HEK293 (cell line): Measurements from ENCODE around the gene RPS10.

Experiments used
- CTCF ChIA-PET: fragments of 350-600 bp; formaldehyde crosslinking; extraction: SDS; loops from one replicate; lab custom pipeline; 2021; ENCODE audit warnings: antibody characterized with exemption; lab: Yijun Ruan, JAX
- POLR2A ChIA-PET: fragments of 300-600 bp; formaldehyde crosslinking; extraction: SDS; loops from one replicate; lab custom pipeline; 2020; ENCODE audit warnings: antibody characterized with exemption, inconsistent platforms; lab: Yijun Ruan, JAX
- H3K27ac ChIP-seq: fragments of 200-500 bp; sonication (Bioruptor generic); 2 replicates; pipeline ENCODE4 v1.5.1; 2014; ENCODE audit warnings: low read depth, low read length, control low read depth, inconsistent platforms; ENCODE audit errors: extremely low read depth
- H3K36me3 ChIP-seq, 2 experiments: fragments of 200-500 bp in 1 of 2; sonication (Bioruptor generic) in 1 of 2; 1 replicate in 1 of 2; 2 replicates in 1 of 2; pipeline ENCODE4 v1.5.1; 2014 to 2017; ENCODE audit warnings: inconsistent platforms in 2 of 2, low read length in 2 of 2; ENCODE audit not compliant: control insufficient read depth in 2 of 2, insufficient read depth in 1 of 2
- H3K4me1 ChIP-seq: fragments of 200-500 bp; sonication (Bioruptor generic); 2 replicates; pipeline ENCODE4 v1.5.1; 2014; ENCODE audit warnings: mild to moderate bottlenecking, low read length, inconsistent platforms; ENCODE audit not compliant: control insufficient read depth, insufficient read depth
- H3K4me3 ChIP-seq: 2 replicates; pipeline ENCODE4 v1.5.1; 2011; ENCODE audit warnings: low read depth, mild to moderate bottlenecking, control low read depth, low read length, moderate library complexity
- H3K9me3 ChIP-seq: fragments of 200-500 bp; sonication (Bioruptor generic); 2 replicates; pipeline ENCODE4 v1.5.1; 2014; ENCODE audit warnings: low read depth, low read length, inconsistent platforms; ENCODE audit not compliant: control insufficient read depth, insufficient read depth
- CTCF ChIP-seq: fragments of 450-650 bp; formaldehyde crosslinking; IDR thresholded peaks from 2 replicates; pipeline ENCODE4 v1.5.1; 2016; ENCODE audit warnings: missing biosample characterization, missing genetic modification characterization
- INSM2 ChIP-seq: fragments of 450-650 bp; formaldehyde crosslinking; IDR thresholded peaks from 2 replicates; pipeline ENCODE4 v1.5.1; 2016; ENCODE audit warnings: missing biosample characterization, missing genetic modification characterization
- SP3 ChIP-seq: fragments of 450-650 bp; formaldehyde crosslinking; IDR thresholded peaks from 2 replicates; pipeline ENCODE4 v1.5.1; 2016; ENCODE audit warnings: missing biosample characterization, missing genetic modification characterization
- ZBTB17 ChIP-seq: fragments of 450-650 bp; formaldehyde crosslinking; IDR thresholded peaks from 2 replicates; pipeline ENCODE4 v1.5.1; 2016; ENCODE audit warnings: missing biosample characterization, missing genetic modification characterization
- ZNF121 ChIP-seq: fragments of 450-650 bp; formaldehyde crosslinking; IDR thresholded peaks from 2 replicates; pipeline ENCODE4 v1.5.1; 2016; ENCODE audit warnings: missing biosample characterization, missing genetic modification characterization
- ZNF146 ChIP-seq: fragments of 450-650 bp; formaldehyde crosslinking; IDR thresholded peaks from 2 replicates; pipeline ENCODE4 v1.5.1; 2016; ENCODE audit warnings: missing biosample characterization, missing genetic modification characterization
- ZNF169 ChIP-seq: fragments of 450-650 bp; formaldehyde crosslinking; IDR thresholded peaks from 2 replicates; pipeline ENCODE4 v1.5.1; 2016; ENCODE audit warnings: missing biosample characterization, missing genetic modification characterization
- ZNF18 ChIP-seq: fragments of 450-650 bp; formaldehyde crosslinking; IDR thresholded peaks from 2 replicates; pipeline ENCODE4 v1.5.1; 2016; ENCODE audit warnings: missing biosample characterization, missing genetic modification characterization
- ZNF202 ChIP-seq: fragments of 450-650 bp; formaldehyde crosslinking; IDR thresholded peaks from 2 replicates; pipeline ENCODE4 v1.5.1; 2016; ENCODE audit warnings: missing biosample characterization, missing genetic modification characterization, borderline replicate concordance
- ZNF292 ChIP-seq: fragments of 450-650 bp; formaldehyde crosslinking; IDR thresholded peaks from 2 replicates; pipeline ENCODE4 v1.5.1; 2016; ENCODE audit warnings: low read depth, missing biosample characterization, missing genetic modification characterization, borderline replicate concordance
- ZNF302 ChIP-seq: fragments of 450-650 bp; formaldehyde crosslinking; IDR thresholded peaks from 2 replicates; pipeline ENCODE4 v1.5.1; 2016; ENCODE audit warnings: missing biosample characterization, missing genetic modification characterization, low read depth
- ZNF37A ChIP-seq: fragments of 450-650 bp; IDR thresholded peaks from 2 replicates; pipeline ENCODE4 v1.5.1; 2018; ENCODE audit warnings: missing biosample characterization, missing genetic modification characterization
- ZNF404 ChIP-seq: fragments of 450-650 bp; formaldehyde crosslinking; IDR thresholded peaks from 2 replicates; pipeline ENCODE4 v1.5.1; 2017; ENCODE audit warnings: missing biosample characterization, missing genetic modification characterization
- ZNF529 ChIP-seq: fragments of 450-650 bp; formaldehyde crosslinking; IDR thresholded peaks from 2 replicates; pipeline ENCODE4 v1.5.1; 2017; ENCODE audit warnings: missing genetic modification characterization, missing biosample characterization; ENCODE audit not compliant: insufficient replicate concordance
- ZNF548 ChIP-seq: fragments of 450-650 bp; formaldehyde crosslinking; IDR thresholded peaks from 2 replicates; pipeline ENCODE4 v1.5.1; 2016; ENCODE audit warnings: missing biosample characterization, missing genetic modification characterization
- ZNF549 ChIP-seq: fragments of 450-650 bp; IDR thresholded peaks from 2 replicates; pipeline ENCODE4 v1.5.1; 2018; ENCODE audit warnings: missing biosample characterization, missing genetic modification characterization, mild to moderate bottlenecking, inconsistent platforms, moderate library complexity
- ZNF621 ChIP-seq: fragments of 450-650 bp; formaldehyde crosslinking; IDR thresholded peaks from 2 replicates; pipeline ENCODE4 v1.5.1; 2017; ENCODE audit warnings: missing biosample characterization, missing genetic modification characterization
- ZNF624 ChIP-seq: fragments of 450-650 bp; formaldehyde crosslinking; IDR thresholded peaks from 2 replicates; pipeline ENCODE4 v1.5.1; 2017; ENCODE audit warnings: missing biosample characterization, missing genetic modification characterization
- ZNF626 ChIP-seq: fragments of 450-650 bp; sonication (Bioruptor Pico); formaldehyde crosslinking; IDR thresholded peaks from 2 replicates; pipeline ENCODE4 v1.5.1; 2018; ENCODE audit warnings: missing biosample characterization, missing genetic modification characterization, inconsistent platforms
- ZNF660 ChIP-seq: fragments of 450-650 bp; IDR thresholded peaks from 2 replicates; pipeline ENCODE4 v1.5.1; 2018; ENCODE audit warnings: missing biosample characterization, mild to moderate bottlenecking, missing genetic modification characterization

Gene RPS10

GRCh38 chr6:34447910-34448309 is 22.0 kb upstream of the RPS10 start:
- no peak overlapping the region for H3K27ac ChIP-seq

GRCh38 chr6:34447386-34447785 is 21.5 kb upstream of the RPS10 start:
- CTCF ChIA-PET, result interaction anchor here (0.6 to 2.0 kb wide), 4 partner anchors 11 to 1508 kb away, joined by 3 to 13 read pairs (median 4); no protein-coding TSS in a partner anchor

More at GRCh38 chr6:34447910-34448309, 22.0 kb upstream of the RPS10 start:
- POLR2A ChIA-PET, result interaction anchor here (2.9 kb wide), 1 partner anchor 23 kb away, joined by 17 read pairs; the partner anchor contains the start of gene RPS10
- TF ChIP-seq ZNF169 (tag by site-specific recombination), result no peak
- TF ChIP-seq CTCF (tag by site-specific recombination), result no peak
- TF ChIP-seq SP3 (tag by site-specific recombination), result 0 out of 2 replicates have a peak, but pooled peaks have one; percentile 14
- no peak for TF ChIP-seq ZNF404 (tag by site-specific recombination)
- no peak for TF ChIP-seq ZNF292 (tag by site-specific recombination)
- TF ChIP-seq, all 188 proteins: peak for 1
- no peak overlapping the region for H3K4me3 ChIP-seq
- H3K36me3 ChIP-seq, result no peaks in the 10 kb centered on the region
- H3K9me3 ChIP-seq, result no peaks in the 10 kb centered on the region
- CTCF ChIA-PET, result interaction anchor here (0.6 to 2.0 kb wide), 4 partner anchors 10 to 1508 kb away, joined by 3 to 13 read pairs (median 4); no protein-coding TSS in a partner anchor
- H3K4me1 ChIP-seq, result no peaks in the 10 kb centered on the region

GRCh38 chr6:34445313-34445860 is 19.5 kb upstream of the RPS10 start:
- no peak for TF ChIP-seq SP3 (tag by site-specific recombination)
- no peak for TF ChIP-seq ZNF121
- TF ChIP-seq INSM2 (tag by site-specific recombination), result no peak
- no peak for TF ChIP-seq ZNF621 (tag by site-specific recombination)
- no peak for TF ChIP-seq ZBTB17 (tag by site-specific recombination)
- TF ChIP-seq ZNF146 (tag by site-specific recombination), result no peak
- TF ChIP-seq ZNF529 (tag by site-specific recombination), result no peak
- TF ChIP-seq ZNF202 (tag by site-specific recombination), result no peak
- no peak for TF ChIP-seq ZNF302 (tag by site-specific recombination)
- TF ChIP-seq ZNF660, result no peak
- TF ChIP-seq ZNF548, result no peak
- TF ChIP-seq ZNF37A, result no peak
- no peak for TF ChIP-seq ZNF626 (tag by site-specific recombination)
- Histone ChIP-seq H3K36me3 (no peaks in the 10 kb centered on the region), H3K4me1 (no peaks in the 10 kb centered on the region), H3K4me3 (no peak overlapping the region), H3K9me3 (no peaks in the 10 kb centered on the region), H3K27ac (no peak overlapping the region)
- ChIA-PET CTCF (interaction anchor here (0.7 to 1.3 kb wide), 3 partner anchors 10 to 20 kb away, joined by 3 to 4 read pairs (median 3); no protein-coding TSS in a partner anchor), POLR2A (interaction anchor here (0.7 kb wide), 1 partner anchor 19 kb away, joined by 3 read pairs; the partner anchor contains the start of gene RPS10)

More at GRCh38 chr6:34447386-34447785, 21.5 kb upstream of the RPS10 start:
- Histone ChIP-seq H3K27ac (no peak overlapping the region), H3K4me3 (no peak overlapping the region), H3K4me1 (no peaks in the 10 kb centered on the region), H3K36me3 (no peaks in the 10 kb centered on the region), H3K9me3 (no peaks in the 10 kb centered on the region)
- TF ChIP-seq ZNF624 (no peak), ZNF549 (tag by site-specific recombination) (no peak), ZNF18 (tag by site-specific recombination) (no peak)
- POLR2A ChIA-PET, result interaction anchor here (2.9 kb wide), 1 partner anchor 22 kb away, joined by 17 read pairs; the partner anchor contains the start of gene RPS10
